Muscle of leg (tissue), 11 donors: Measurements from ENCODE around the gene ZNF254. TPM values are rescaled to one million over a fixed set of nuclear protein-coding genes. Genes with fewer than 3 reads are reported as not detected.
"Not testable (repeated sequence)": the region's sequence is repeated elsewhere in the genome, so short reads cannot be mapped to it uniquely, and the experiment has no call there.

Experiments
- DNase-seq: peaks from one replicate; pipeline ENCODE4 v3.0.0; 2013
- H3K27ac ChIP-seq: one replicate; pipeline ENCODE4 v1.5.1; 2013; ENCODE audit warnings: mild to moderate bottlenecking, low read length, control low read depth
- H3K27me3 ChIP-seq: one replicate; pipeline ENCODE4 v1.6.1; 2013; ENCODE audit warnings: low read length; ENCODE audit not compliant: control insufficient read depth, insufficient read depth
- H3K36me3 ChIP-seq: one replicate; pipeline ENCODE4 v1.6.1; 2013; ENCODE audit warnings: low read length; ENCODE audit not compliant: control insufficient read depth, insufficient read depth
- H3K4me1 ChIP-seq: one replicate; pipeline ENCODE4 v1.6.1; 2013; ENCODE audit warnings: low read length; ENCODE audit not compliant: control insufficient read depth, insufficient read depth
- H3K4me3 ChIP-seq: one replicate; pipeline ENCODE4 v1.5.1; 2013; ENCODE audit warnings: low read length, control low read depth
- H3K9me3 ChIP-seq: replicated peaks from 2 replicates; pipeline ENCODE4 v1.6.1; 2013; ENCODE audit warnings: low read depth, low read length; ENCODE audit not compliant: control insufficient read depth
- WGBS: methylation state at CpG from one replicate; pipeline ENCODE4 v1.1.5; 2013; ENCODE audit warnings: missing lambda C conversion rate; ENCODE audit not compliant: insufficient coverage; 5-methylcytosine and 5-hydroxymethylcytosine counted together
- polyA plus RNA-seq, 8 donors: library from polyadenylated mRNA; unstranded; fragments of 120-200 nt; gene quantifications; one replicate each; pipeline versions ENCODE4 v1.2.1 to v1.2.3, GENCODE V29; 2013; ENCODE audit warnings: inconsistent platforms in 1 of 8, low replicate concordance in 1 of 8; ENCODE audit not compliant: insufficient read length in 8 of 8, insufficient read depth in 1 of 8
- total RNA-seq: library from RNA; stranded (reverse); fragments of 120-200 nt; gene quantifications from one replicate; pipeline ENCODE4 v1.2.4, GENCODE V29; 2013

ZNF254 gene
- total and polyA plus RNA-seq, 9 donors, result 12.3 to 22.3 (median 14.9) TPM

GRCh38 chr19:24065865-24066604 is 21.0 kb upstream of the ZNF254 start:
- H3K9me3 ChIP-seq, result no peaks in the 10 kb centered on the region
- WGBS, result no CpG with 5 or more reads among the region's 1 CpG
- H3K4me3 ChIP-seq, result no peak overlapping the region
- no peak overlapping the region for H3K27ac ChIP-seq
- no peaks in the 10 kb centered on the region for H3K4me1 ChIP-seq
- H3K27me3 ChIP-seq, result no peaks in the 10 kb centered on the region
- no peak for DNase-seq
- peaks cover 26% of the 10 kb centered on the region for H3K36me3 ChIP-seq

GRCh38 chr19:24069905-24070657 is 16.9 kb upstream of the ZNF254 start:
- no peaks in the 10 kb centered on the region for H3K4me1 ChIP-seq
- 100% methylated on average over 1 of the region's 3 CpGs for WGBS
- no peak overlapping the region for H3K4me3 ChIP-seq
- H3K27me3 ChIP-seq, result no peaks in the 10 kb centered on the region
- no peak for DNase-seq
- peaks cover 28% of the 10 kb centered on the region for H3K36me3 ChIP-seq
- no peaks in the 10 kb centered on the region for H3K9me3 ChIP-seq
- no peak overlapping the region for H3K27ac ChIP-seq

DNA sequence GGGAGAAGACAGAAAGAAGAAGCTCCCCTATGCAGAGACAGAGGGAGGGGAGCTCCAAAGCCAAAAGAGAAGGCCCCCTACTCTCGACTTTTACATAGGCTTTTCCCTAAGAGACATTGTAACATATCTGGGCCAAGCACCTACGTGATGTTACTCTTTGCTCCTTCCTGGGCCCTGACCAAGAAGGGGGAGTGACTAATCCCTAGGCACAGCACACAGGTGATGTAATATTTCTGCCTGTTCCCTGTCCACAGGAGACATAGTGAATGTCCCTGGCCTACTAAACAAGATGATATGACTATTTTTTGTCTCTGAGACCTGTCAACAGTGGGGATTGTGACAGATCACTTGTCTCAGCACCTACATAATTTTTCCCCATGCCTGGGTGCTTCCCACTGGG is 15.9 kb upstream of the ZNF254 start:
- no peak for DNase-seq
- Histone ChIP-seq H3K4me1 (no peaks in the 10 kb centered on the region), H3K27me3 (no peaks in the 10 kb centered on the region), H3K4me3 (no peak overlapping the region), H3K27ac (no peak overlapping the region), H3K36me3 (peaks cover 25% of the 10 kb centered on the region), H3K9me3 (no peaks in the 10 kb centered on the region)
- no CpG with 5 or more reads among the region's 2 CpGs for WGBS

DNA sequence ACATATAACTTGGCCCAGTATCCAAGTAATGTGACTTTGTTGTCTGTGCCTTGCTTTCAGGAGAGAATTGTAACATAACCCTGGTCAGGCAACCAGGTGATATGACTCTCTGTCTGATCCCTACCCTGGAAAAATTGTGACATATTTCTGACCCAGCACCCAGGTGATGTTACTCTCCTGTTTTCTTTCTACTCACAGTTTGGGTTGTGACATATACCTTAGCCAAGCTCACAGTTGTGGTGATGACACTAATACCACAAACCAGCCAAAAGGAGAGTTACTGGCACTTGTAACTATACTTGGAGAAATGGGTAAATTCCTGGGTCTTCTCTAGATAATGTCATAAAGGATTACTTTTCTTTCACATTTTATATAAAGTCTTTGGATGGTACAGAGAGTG is 14.3 kb upstream of the ZNF254 start:
- DNase-seq, result no peak
- Histone ChIP-seq H3K27me3 (no peaks in the 10 kb centered on the region), H3K27ac (no peak overlapping the region), H3K4me1 (no peaks in the 10 kb centered on the region), H3K9me3 (no peaks in the 10 kb centered on the region), H3K36me3 (peaks cover 13% of the 10 kb centered on the region), H3K4me3 (no peak overlapping the region)

DNA sequence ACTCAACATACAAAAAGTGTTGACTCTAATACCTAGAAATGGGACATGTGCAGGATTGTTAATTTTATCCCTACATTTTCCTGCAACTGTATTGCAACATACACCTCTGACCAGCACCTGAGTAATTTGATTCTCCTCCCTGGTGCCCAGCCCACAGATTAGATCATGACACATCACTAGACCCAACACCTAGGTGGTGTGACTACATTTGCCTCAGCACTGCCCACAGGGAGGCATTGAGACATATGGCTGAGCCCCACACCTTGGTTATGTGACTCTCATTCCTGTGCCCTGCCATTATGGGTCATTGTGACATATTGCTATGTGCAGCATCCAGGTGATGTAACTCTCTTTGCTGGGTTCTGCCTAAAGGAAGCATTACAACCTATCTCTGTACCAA is 13.2 kb upstream of the ZNF254 start:
- DNase-seq, result no peak
- Histone ChIP-seq H3K27me3 (no peaks in the 10 kb centered on the region), H3K4me1 (no peaks in the 10 kb centered on the region), H3K27ac (no peak overlapping the region), H3K9me3 (no peaks in the 10 kb centered on the region), H3K36me3 (peaks cover 8% of the 10 kb centered on the region), H3K4me3 (no peak overlapping the region)

- H3K9me3 ChIP-seq, result no peaks in the 10 kb centered on the region
- DNase-seq, result no peak
Measured at GRCh38 chr19:24074720-24075454, 12.1 kb upstream of the ZNF254 start.

DNA sequence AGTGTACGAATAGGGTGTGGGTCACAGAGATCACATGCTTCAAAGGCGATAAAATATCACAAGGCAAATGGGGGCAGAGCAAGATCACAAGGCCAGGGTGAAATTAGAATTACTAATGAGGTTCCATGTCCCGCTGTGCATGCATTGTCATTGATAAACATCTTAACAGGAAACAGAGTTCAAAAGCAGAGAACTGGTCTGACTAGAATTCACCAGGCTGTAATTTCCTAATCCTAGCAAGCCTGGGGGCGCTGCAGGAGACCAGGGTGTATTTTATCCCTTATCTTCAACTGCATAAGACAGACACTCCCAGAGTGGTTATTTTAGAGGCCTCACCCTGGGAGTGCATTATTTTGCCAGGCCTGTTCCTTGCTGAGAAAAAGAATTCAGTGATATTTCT is 11.5 kb upstream of the ZNF254 start:
- not testable (repeated sequence) for H3K4me1 ChIP-seq, H3K4me3 ChIP-seq, H3K27me3 ChIP-seq, DNase-seq, H3K27ac ChIP-seq, H3K9me3 ChIP-seq
- peaks cover 10% of the 10 kb centered on the region for H3K36me3 ChIP-seq
- no CpG with 5 or more reads among the region's 4 CpGs for WGBS

More at GRCh38 chr19:24074720-24075454, 12.1 kb upstream of the ZNF254 start:
- no peak overlapping the region for H3K4me3 ChIP-seq
- peaks cover 10% of the 10 kb centered on the region for H3K36me3 ChIP-seq
- no peaks in the 10 kb centered on the region for H3K4me1 ChIP-seq
- no peak overlapping the region for H3K27ac ChIP-seq
- no peaks in the 10 kb centered on the region for H3K27me3 ChIP-seq
- WGBS, result 100% methylated on average over 1 of the region's 1 CpG

DNA sequence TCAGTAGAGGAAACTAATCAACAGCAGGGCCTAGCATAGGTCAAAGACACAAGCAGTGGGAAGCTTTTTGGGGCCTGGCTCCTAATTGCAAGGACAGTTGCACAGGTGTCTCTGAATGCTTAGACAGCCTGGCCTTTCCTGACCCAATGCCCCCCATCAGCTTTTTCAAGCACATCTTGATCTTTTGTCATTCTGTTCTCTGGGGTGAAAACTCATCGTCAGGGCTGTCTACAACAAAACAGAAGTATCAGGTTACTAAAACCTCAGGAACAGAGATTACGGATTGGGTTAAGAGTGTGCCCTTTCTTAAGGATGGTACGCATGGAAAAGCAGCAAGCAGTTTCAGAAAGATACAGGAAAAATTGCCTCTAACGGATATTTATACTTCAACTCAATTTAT is 8.3 kb upstream of the ZNF254 start:
- no peak overlapping the region for H3K27ac ChIP-seq
- H3K36me3 ChIP-seq, result peaks cover 5% of the 10 kb centered on the region
- no peaks in the 10 kb centered on the region for H3K9me3 ChIP-seq
- DNase-seq, result no peak
- no peaks in the 10 kb centered on the region for H3K4me1 ChIP-seq
- WGBS, result no CpG with 5 or more reads among the region's 4 CpGs
- no peak overlapping the region for H3K4me3 ChIP-seq
- H3K27me3 ChIP-seq, result no peaks in the 10 kb centered on the region

DNA sequence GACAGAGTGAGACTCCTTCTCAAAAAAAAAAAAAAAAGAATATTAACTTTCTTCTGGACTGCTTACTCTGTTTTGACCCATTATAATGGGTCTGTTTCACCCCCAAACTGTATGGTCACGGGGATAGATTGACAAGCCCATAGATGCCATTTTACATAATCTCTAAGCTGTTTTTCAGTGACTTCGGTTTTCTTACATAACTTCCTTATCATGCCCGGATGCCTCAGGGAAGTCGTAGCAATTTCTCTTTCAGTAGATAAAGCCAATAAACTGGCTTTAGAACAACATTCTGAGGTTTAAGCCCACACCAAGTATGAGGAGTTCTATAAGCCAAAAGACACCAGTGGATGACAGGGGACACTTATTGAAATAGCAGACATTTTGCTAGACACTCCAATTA is 5.9 kb upstream of the ZNF254 start:
- 74% methylated on average over 3 of the region's 4 CpGs for WGBS
- H3K4me1 ChIP-seq, result no peaks in the 10 kb centered on the region
- no peak for DNase-seq
- H3K36me3 ChIP-seq, result peaks cover 2% of the 10 kb centered on the region
- no peak overlapping the region for H3K27ac ChIP-seq
- no peak overlapping the region for H3K4me3 ChIP-seq
- no peaks in the 10 kb centered on the region for H3K27me3 ChIP-seq
- H3K9me3 ChIP-seq, result no peaks in the 10 kb centered on the region

DNA sequence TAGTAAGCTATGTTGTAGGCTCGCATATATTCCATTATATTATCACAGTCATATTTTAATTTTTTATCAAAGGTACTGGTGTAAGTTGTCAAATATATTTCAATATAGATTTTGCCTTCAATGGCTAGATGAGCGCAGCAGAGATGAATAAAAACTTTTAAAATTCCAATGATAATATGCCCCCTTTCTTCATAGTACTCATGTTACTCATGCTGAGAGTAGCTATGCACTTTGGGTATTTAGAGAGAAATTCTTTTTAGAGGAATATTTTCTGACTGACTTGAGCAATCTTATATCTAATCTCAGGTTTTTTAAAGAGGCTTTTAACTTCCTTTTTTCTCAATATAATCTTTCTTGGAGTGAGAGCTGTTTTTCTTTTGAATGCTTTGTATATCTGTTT is 11.4 kb downstream of the ZNF254 start:
- peaks cover 5% of the 10 kb centered on the region for H3K9me3 ChIP-seq
- H3K27ac ChIP-seq, result no peak overlapping the region
- H3K4me3 ChIP-seq, result no peak overlapping the region
- WGBS, result no CpG with 5 or more reads among the region's 2 CpGs
- DNase-seq, result no peak
- H3K4me1 ChIP-seq, result no peaks in the 10 kb centered on the region
- no peaks in the 10 kb centered on the region for H3K27me3 ChIP-seq
- peaks cover 8% of the 10 kb centered on the region for H3K36me3 ChIP-seq
